GM19467 (cell line): ENCODE measurements around the gene DGKB.
"Not testable (repeated sequence)": the region's sequence is repeated elsewhere in the genome, so short reads cannot be mapped to it uniquely, and the experiment has no call there.

Experiments
- ATAC-seq: cut with Tn5 transposase; IDR thresholded peaks from one replicate; pipeline ENCODE4 v1.9.1; 2021; ENCODE audit warnings: mild to moderate bottlenecking, moderate library complexity; ENCODE audit not compliant: unreplicated experiment

Gene DGKB

DNA sequence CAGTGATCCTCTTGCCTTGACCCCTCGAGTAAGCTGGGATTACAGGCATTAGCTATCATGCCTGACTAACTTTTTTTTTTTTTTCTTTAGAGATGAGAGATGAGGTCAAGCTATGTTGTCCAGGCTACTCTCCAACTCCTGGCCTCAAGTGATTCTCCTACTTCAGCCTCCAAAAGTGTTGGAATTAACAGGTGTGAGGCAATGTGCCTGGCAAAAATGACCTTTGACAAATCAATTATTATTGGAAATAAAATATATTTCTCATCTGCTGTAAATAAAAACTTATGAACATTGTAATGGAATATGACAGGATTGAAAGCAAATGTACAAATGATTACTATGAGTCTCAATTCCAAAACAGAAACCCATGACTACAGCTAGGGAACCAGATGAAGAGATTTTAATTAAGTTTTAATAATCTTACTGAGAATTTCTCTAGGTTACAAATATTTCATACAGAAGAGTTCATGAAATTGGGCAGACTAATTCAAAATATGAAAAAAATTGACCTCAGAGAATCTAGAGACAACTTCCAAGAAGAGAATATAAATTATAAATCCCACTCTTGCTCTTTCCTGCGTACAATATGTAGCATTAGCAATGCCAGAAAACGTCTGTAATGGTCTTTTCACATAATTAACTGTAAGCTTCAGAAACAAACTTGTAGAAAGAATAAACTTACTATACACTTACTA lies 414.7 kb downstream of the DGKB start:
- no peak for ATAC-seq

DNA sequence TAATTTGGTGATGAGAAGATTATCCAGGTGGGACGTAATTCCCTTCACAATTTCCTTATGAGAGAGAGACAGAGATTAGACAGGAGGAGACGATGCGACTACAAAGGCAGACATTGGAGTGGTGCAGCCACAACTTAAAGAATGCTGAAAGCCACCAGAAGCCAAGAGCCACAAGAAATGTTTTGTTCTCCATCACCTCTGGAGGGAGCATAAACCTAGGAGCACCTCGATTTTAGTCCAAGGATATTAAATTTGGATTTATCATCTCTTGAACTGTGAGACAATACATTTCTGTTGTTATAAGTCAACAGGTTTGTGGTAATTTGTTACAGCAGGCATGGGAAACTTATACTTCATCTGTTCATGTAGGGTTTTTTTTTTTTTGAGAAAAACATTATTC lies 418.9 kb downstream of the DGKB start:
- ATAC-seq: no peak

DNA sequence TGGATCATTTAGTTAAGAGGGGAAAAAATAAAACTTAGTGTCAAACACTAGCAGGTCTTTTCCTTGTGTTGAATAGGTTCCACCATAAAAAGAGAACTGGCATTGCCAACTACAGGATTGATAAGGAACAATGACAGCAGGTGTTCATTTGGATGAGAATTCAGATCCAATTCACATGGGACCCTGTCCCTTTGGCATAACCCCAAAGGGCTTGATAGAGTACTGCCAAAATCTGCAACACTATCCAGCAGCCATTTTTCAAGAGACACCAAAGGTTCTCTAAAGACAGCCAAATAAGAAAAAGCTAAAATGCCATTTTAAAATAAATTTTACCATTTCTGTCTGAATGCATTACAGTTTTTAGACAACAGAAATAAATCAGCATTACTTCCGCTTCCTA lies 422.3 kb downstream of the DGKB start:
- no peak for ATAC-seq

DNA sequence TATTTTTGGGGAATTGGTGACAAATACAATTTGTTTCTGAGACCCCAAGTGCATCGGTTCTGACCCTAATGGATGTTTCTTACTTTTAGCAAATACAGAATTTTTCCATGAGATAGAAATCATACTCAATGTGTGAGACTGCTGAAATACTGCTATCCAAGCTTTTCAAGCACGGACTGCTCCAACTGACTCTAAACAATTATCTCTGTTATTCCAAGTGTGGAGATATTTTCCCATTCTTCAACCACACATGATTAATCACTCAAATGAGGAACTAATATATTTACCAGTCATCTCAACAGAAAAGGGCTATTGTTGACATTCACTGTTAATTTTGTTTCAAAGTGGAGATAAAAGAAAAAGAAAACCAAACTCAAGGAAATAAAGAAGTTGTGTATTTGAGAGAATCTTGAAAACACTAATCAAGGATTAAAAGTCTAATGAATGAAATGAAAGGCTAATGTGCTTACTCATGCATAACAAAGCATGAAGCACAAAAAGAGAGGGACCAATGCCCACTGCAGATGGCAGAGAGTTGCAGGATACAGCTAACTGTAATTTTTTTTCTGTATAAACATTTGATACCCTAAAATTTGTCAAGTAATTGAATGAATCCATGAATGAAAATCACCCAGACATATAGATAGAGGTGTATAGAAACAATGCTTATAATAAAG lies 423.6 kb downstream of the DGKB start:
- ATAC-seq: no peak

DNA sequence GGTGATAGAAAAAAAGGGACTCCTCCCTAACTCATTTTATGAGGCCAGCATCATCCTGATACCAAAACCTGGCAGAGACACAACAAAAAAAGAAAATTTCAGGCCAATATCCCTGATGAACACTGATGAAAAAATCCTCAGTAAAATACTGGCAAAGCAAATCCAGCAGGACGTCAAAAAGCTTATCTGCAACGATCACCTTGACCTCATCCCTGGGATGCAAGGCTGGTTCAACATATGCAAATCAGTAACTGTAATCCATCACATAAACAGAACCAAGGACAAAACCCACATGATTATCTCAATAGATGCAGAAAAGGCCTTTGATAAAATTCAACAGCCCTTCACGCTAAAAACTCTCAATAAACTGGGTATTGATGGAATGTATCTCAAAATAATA lies 440.8 kb downstream of the DGKB start:
- not testable (repeated sequence) for ATAC-seq

DNA sequence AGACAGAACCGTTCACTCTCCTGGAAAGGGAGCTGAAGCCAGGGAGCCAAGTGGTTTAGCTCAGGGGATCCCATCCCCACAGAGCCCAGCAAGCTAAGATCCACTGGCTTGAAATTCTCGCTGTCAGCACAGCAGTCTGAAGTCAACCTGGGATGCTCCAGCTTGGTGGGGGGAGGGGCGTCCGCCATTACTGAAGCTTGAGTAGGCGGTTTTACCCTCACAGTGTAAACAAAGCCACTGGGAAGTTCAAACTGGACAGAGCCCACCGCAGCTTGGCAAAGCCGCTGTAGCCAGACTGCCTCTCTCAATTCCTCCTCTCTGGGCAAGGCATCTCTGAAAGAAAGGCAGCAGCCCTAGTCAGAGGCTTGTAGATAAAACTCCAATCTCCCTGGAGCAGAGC lies 443.7 kb downstream of the DGKB start:
- not testable (repeated sequence) for ATAC-seq

DNA sequence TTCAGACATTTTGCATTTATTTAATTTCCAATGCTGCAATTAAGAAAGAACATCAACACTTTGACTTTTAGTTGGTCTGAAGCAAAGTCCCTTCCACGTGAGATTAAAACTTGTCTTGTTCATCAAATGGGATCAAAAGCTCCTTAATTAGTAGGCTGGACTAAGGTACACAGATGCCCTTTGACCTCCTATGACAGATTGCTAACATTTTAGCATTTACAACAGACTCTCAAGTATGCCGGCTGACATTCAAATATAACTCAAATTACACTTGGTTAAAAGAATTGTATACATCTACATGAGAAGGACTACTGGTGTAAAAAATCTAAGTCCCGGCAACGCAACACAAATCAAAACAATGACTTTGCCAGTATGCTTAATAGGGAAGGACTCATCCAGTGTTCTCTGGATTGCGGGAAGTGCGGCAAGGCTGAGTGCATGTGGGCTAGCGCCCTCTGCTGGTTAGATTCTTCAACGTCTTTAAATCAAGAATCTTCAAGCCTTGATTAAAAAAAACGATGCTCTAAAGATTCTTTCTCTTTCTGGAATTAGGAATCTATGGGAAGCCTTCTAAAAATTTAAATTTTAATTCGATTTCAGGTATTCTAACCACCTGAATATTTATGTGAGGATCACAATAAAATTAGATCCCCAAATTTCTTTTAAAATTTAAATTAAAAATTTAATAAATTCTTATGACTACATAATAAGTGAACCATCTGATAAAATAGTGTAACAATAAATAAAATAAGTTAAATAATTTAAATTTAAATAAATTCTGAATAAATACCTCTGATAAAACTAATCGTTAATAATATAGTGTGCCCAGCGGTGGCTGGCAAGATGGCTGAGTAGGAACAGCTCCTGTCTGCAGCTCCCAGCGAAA lies 444.7 kb downstream of the DGKB start:
- no peak for ATAC-seq

DNA sequence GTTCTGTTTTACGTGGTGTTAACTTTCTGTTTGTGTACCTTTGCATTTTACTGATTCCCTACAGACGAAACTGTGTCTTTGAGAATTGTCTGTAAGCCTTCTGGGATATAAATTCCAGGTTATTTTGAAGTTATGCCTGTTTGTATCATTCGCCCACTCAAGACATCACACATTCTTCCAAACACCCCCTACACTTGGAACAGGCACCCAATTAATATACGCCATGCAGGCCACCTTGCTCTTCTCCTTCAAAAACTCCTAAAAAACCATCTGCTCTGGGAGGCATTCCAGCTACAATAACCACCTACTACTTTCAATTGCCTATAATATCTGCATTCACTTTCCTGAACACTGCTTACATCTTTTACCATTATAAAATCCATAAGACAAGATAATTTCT lies 453.3 kb downstream of the DGKB start:
- no peak for ATAC-seq

DNA sequence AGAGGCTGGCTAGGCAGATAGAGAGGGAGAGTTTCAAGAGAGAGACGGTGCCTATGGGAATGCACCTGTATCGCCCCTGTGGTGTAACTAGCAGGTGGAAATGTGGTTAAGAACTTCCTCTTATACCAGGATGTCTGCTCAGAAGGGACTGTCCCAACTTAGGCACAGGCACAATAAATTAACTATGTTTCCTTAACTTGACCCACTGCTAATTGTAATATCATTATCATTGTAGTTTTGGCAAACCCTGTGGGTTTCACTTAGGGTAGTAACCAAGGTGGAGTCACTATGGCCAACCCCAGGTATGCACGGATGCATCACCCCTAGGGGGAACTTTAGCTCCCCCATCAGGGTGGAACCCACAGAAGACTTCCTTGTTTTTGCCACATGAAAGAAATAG lies 455.7 kb downstream of the DGKB start:
- peak; percentile 64 for ATAC-seq

DNA sequence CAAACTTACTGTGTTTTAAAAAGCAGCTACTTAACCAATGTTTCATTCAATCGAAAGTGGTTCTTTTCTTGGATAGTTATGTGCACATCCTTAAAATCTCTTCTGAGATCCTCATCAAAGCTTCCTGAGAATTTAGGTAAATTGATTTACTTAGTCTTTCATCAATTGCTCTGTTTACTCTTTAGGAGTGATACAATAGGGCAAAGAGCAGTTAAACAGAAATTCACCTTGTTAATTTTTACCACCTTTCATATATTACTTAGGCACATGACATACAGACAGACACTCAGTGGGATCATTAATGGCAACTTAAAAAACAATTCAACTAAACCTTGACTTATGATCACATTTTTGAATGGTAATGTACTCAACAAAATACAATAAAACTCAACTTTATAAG lies 456.3 kb downstream of the DGKB start:
- no peak for ATAC-seq

DNA sequence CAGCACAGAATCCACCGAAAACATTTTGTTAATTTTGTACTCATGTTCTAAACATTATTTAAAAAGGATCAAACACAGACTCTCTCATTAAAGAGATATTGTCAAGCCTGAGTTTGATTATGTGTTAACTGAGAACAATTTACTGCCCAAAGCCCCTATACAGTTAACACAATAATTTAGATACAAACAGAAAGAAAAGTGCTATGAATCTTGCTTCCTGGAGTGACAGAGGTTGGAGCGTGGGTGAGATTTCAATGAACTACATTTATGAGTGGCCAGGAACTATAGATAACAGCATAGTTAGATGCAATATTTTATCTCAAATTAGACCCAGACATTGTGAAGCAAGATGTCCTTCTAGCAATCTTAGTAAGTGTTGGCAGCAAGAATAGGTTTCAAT lies 464.2 kb downstream of the DGKB start:
- no peak for ATAC-seq

DNA sequence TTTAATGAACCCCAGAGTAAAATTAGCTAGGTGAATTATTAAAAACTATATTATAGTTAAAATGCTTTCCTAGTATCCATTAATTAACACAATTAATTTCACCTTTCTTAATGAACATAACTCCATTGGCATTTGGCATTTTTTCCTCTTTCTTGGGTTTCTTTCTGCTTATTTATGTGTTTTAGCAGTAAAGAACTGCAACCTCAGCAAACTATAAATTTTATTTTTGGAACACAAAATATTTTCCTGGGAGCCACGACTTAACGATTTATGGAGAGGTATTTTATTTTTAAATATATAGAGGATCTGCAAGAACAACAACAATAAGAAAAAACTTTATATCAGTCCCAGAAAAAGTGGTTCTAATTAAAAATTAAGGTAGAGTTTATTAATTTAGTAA lies 465.7 kb downstream of the DGKB start:
- ATAC-seq: no peak

DNA sequence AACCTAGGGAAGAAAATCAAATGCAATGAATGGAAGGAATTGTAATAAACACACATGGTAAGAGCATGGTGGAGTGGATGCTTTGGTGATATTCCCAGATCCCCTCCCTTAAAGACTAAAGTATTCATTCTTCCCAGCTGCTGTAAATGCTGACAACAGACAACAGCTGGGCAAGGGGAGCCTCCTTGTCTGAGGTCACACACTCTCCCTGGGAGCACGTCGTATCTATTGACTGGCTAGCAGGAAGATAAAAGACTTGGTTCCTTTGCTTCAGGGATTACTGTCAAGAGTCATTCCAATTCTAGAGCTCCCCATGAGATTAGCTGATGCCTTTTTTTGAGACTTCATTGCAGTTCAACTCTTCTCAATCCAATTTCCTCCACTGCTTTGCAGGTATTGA lies 469.6 kb downstream of the DGKB start:
- no peak for ATAC-seq

DNA sequence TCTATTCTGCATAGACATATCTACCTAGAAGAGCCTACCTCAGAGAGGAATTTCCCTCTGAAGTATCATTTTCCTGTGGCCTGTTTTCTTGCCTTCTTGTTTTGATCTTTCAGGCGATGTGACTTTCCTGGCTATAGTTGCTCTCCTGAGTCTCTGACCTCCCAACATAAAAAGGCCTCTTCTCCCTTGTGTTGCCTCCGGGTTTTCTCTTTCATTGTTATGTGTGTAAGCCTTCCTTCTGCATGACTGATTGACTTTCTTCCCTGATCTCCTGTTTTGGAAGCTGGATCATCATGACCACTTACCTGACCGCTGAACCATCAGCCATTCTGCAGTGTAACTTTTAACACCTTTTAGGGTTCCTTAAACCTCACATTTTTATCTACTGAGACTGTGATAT lies 471.6 kb downstream of the DGKB start:
- no peak for ATAC-seq

DNA sequence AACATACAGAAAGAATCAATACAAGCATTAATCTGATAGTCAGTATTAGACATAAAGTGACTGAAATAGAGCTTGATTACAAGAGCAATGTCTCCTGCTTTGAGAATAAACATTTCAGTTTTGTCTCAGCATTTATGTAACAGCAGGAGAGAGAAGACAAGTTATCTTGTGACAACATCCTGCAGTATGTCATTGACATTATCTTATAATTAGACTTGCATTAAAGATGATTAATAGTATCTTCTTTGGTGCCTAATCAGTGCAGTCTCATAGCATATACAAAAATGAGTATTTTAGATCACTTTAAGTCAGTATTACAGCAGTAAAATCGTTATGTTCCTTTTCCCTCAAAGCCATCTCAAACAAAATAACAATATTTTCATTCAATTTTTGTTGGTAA lies 477.0 kb downstream of the DGKB start:
- ATAC-seq: no peak

DNA sequence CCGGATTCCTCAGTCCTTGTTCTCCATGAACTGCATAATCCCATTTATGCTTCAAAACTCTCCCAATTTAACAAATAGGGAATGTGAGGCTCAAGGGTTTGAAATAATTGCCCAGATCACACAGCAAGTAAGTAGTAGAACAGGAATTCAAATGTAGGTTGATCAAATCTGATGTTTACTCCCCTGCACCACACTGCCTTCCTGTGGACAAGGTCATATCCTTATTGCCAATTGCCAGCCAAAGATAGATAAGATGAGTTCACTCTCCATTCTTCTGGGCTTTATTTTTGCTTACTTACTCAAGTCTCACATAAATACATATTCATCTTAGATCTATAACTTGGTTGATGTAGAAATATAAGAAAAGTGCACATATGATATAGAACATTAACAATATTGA lies 477.9 kb downstream of the DGKB start:
- no peak for ATAC-seq

DNA sequence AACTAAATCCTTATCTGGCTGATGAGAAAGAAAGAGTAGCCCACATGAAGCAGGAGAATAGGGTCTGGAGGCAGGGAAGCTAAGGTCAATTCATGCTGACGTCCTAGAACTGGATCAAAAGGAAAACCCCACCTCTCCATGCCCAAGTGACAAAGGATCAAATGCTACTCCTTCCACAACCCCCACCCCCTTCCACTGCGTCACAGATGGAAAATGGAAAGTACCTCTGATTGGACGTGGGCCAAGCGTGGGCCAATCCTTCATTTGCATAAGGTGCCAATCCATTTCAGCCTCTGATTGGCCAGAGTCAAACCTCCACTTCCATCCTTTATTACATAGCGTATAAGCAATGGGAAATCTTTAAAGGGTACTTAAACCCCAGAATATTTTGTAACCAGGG lies 481.8 kb downstream of the DGKB start:
- no peak for ATAC-seq

DNA sequence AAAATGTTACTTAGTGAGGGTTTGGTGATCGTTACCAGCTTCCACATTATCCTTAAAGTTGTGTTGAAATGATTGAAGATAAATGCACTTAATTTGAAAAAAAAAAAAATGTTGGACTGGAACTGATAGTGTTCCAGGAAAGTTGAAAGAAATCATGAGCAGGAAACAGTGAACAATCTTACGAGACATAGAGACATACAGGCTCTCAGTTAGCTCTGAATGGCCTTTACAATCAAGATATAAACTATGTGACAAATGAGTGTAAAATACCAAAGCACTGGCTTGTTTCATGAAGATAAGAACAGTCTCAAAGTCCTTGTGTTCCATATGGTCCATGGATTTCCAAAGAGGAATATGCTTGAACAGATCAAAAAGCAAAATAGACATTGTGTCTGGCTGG lies 483.0 kb downstream of the DGKB start:
- ATAC-seq: no peak

DNA sequence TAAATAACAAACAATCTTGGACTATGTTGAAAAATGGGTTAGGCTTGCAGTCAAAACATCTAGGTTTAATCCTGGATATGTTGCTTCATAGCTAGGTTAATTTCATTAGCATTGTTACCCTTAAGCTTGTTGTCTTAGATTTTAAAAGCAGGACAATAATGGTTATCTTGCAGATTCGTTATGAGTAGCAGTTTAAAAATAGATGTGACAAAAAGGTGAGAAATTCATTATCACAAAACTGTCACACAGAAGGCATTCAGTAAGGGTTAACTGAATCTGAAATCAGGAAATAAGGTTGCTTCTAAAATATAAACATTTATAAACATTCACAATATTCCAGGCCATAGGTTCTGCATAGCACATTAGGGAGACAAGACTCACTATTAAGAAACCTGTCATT lies 483.9 kb downstream of the DGKB start:
- no peak for ATAC-seq

DNA sequence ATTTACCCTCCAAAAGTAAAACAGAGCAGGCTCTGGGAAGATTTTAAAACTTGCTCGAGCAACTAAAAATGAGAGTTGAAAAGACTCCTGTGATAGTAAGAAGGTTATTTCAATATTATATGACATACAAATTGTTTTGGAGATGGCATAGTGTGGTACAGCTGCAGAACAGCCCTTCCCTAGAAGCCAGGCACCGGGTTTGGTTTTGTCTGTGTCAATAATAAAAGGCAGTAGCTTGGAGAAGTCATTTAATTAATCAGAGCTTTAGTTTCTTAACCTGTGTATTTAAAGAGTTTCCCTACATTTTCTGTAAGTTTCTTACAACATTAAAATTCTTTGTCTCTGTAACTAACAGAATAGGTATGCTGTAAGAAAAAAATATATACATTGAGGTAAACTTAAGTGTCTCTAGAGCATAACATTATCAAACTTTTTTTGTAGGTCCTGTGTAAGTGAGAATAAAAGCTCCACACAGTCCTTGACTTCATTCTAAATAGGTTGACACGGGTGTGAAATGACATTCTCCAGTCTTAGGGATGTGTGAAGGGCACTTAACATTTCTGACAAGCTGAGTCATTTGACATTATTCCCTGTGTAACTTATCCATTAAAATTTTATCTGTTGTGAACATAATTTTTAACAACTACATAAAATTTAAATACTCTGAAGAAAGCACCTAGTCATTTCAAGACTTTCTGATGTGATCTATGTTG lies 488.1 kb downstream of the DGKB start:
- ATAC-seq: no peak
